ENCODE results near the gene DRD5. TPM values are rescaled to one million over a fixed set of nuclear protein-coding genes. Genes with fewer than 3 reads are reported as not detected.

The DRD5 gene
- total RNA-seq, 1 donor from 2014 or later, result not detected

GRCh38 chr4:9825049-9825448 lies 43.6 kb downstream of the DRD5 start:
- DNase-seq (ENCODE audit: low spot score in 2 of 2), result no peak

GRCh38 chr4:9826551-9826950 lies 45.1 kb downstream of the DRD5 start:
- TF ChIP-seq CTCF (IDR thresholded peaks at IDR 0.05), result no peak
- no peaks in the 10 kb centered on the region for H3K4me1 ChIP-seq

More at GRCh38 chr4:9825049-9825448, 43.6 kb downstream of the DRD5 start:
- intact Hi-C loops (cut with DNase I), result no loop called here
- Histone ChIP-seq H3K27ac (no peak overlapping the region), H3K27me3 (no peaks in the 10 kb centered on the region), H3K9me3 (no peaks in the 10 kb centered on the region), H3K4me1 (no peaks in the 10 kb centered on the region), H3K4me3 (no peak overlapping the region), H3K36me3 (no peaks in the 10 kb centered on the region)
- TF ChIP-seq CTCF (IDR thresholded peaks at IDR 0.05), result no peak

GRCh38 chr4:9832640-9833039 lies 51.2 kb downstream of the DRD5 start:
- TF ChIP-seq CTCF (IDR thresholded peaks at IDR 0.05), result no peak

More at GRCh38 chr4:9826551-9826950, 45.1 kb downstream of the DRD5 start:
- H3K36me3 ChIP-seq, result no peaks in the 10 kb centered on the region
- H3K4me3 ChIP-seq, result no peak overlapping the region
- intact Hi-C loops (cut with DNase I), result no loop called here
- H3K27me3 ChIP-seq, result no peaks in the 10 kb centered on the region
- H3K27ac ChIP-seq, result no peak overlapping the region
- no peaks in the 10 kb centered on the region for H3K9me3 ChIP-seq
- no peak for DNase-seq (ENCODE audit: low spot score in 2 of 2)

GRCh38 chr4:9833421-9833820 lies 52.0 kb downstream of the DRD5 start:
- Histone ChIP-seq H3K4me1 (no peaks in the 10 kb centered on the region), H3K36me3 (no peaks in the 10 kb centered on the region), H3K27me3 (no peaks in the 10 kb centered on the region), H3K9me3 (no peaks in the 10 kb centered on the region), H3K27ac (no peak overlapping the region), H3K4me3 (no peak overlapping the region)
- DNase-seq (ENCODE audit: low spot score in 2 of 2), result no peak
- no peak for TF ChIP-seq CTCF (IDR thresholded peaks at IDR 0.05)
- intact Hi-C loops (cut with DNase I), result no loop called here

More at GRCh38 chr4:9832640-9833039, 51.2 kb downstream of the DRD5 start:
- Histone ChIP-seq H3K9me3 (no peaks in the 10 kb centered on the region), H3K4me1 (no peaks in the 10 kb centered on the region), H3K27me3 (no peaks in the 10 kb centered on the region), H3K4me3 (no peak overlapping the region), H3K27ac (no peak overlapping the region), H3K36me3 (no peaks in the 10 kb centered on the region)
- intact Hi-C loops (cut with DNase I), result no loop called here
- DNase-seq (ENCODE audit: low spot score in 2 of 2), result no peak

Other genes starting within 250 kb of the DRD5 start
- 6.2 TPM for gene SLC2A9, start 239.9 kb downstream of the DRD5 start, total RNA-seq

Measured in ascending aorta (tissue), 2 donors.